Activated T-cell treated with anti-CD3 and anti-CD28 coated beads, Interleukin-2, amount 50 U/mL, for 24 hours (primary cell): Measurements from ENCODE around the gene F10.

Experiments
- DNase-seq: peaks from one replicate; pipeline ENCODE4 v3.0.0-alpha.2; 2020
- H3K27ac Mint-ChIP-seq: 2 replicates; pipeline ENCODE4 v1.8.0; 2020; ENCODE audit warnings: mild to moderate bottlenecking, mixed read lengths
- H3K27me3 Mint-ChIP-seq: 2 replicates; pipeline ENCODE4 v1.8.0; 2020; ENCODE audit warnings: mixed read lengths
- H3K36me3 Mint-ChIP-seq: 2 replicates; pipeline ENCODE4 v1.8.0; 2020; ENCODE audit warnings: low read depth, mixed read lengths
- H3K4me1 Mint-ChIP-seq: 2 replicates; pipeline ENCODE4 v1.8.0; 2020; ENCODE audit warnings: low read depth, mixed read lengths
- H3K4me3 Mint-ChIP-seq: 2 replicates; pipeline ENCODE4 v1.8.0; 2020; ENCODE audit warnings: mild to moderate bottlenecking, moderate library complexity, mixed read lengths
- H3K9me3 Mint-ChIP-seq: 2 replicates; pipeline ENCODE4 v1.8.0; 2020; ENCODE audit warnings: mixed read lengths

Gene F10

DNA sequence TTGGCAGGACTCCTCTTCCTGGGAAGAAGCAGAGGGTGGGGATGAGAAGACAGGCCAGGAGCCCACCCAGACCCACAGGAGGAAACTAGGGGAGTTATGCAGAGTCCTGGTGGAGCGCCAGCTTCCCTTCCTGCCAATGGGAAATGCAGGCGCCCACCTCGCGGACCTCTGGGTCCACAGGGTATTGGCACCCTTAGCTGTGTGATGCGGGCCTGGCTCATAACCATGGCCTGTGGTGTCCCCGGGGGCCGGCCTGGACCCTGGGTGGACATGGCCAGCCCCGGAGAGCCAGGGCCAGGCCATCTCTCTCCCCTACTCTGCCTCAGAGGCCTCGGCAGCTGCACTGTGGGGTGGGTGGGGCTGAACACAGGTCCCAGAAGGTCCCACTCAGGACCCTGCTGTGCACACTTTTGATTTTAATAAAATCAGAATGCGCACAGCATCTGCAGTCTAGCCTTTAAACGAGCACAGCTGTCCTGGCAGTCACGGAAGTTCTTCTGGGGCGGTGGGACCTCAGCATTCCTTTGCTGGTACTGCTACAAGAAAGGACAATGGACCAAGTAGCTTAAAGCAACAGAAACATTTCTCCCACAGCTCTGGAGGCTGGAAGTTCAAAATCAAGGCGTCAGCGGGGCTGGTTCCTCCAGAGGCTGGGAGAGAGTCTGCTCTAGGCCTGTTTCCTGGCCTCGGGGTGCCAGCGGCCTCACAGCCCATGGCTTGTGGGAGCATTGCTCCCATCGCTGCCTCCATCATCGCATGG, 1.8 kb downstream of the F10 start:
- Mint-ChIP-seq H3K27me3 (peaks cover 26% of the 10 kb centered on the region), H3K4me3 (no peak overlapping the region), H3K4me1 (peaks cover 4% of the 10 kb centered on the region), H3K9me3 (no peaks in the 10 kb centered on the region), H3K36me3 (no peaks in the 10 kb centered on the region), H3K27ac (no peak overlapping the region)
- peak; percentile 17 for DNase-seq

GRCh38 chr13:113125506-113126264, 3.1 kb downstream of the F10 start:
- peak; percentile 18 for DNase-seq
- Mint-ChIP-seq H3K27ac (no peak overlapping the region), H3K4me1 (peaks cover 4% of the 10 kb centered on the region), H3K4me3 (no peak overlapping the region), H3K27me3 (peaks cover 28% of the 10 kb centered on the region), H3K36me3 (no peaks in the 10 kb centered on the region), H3K9me3 (no peaks in the 10 kb centered on the region)

DNA sequence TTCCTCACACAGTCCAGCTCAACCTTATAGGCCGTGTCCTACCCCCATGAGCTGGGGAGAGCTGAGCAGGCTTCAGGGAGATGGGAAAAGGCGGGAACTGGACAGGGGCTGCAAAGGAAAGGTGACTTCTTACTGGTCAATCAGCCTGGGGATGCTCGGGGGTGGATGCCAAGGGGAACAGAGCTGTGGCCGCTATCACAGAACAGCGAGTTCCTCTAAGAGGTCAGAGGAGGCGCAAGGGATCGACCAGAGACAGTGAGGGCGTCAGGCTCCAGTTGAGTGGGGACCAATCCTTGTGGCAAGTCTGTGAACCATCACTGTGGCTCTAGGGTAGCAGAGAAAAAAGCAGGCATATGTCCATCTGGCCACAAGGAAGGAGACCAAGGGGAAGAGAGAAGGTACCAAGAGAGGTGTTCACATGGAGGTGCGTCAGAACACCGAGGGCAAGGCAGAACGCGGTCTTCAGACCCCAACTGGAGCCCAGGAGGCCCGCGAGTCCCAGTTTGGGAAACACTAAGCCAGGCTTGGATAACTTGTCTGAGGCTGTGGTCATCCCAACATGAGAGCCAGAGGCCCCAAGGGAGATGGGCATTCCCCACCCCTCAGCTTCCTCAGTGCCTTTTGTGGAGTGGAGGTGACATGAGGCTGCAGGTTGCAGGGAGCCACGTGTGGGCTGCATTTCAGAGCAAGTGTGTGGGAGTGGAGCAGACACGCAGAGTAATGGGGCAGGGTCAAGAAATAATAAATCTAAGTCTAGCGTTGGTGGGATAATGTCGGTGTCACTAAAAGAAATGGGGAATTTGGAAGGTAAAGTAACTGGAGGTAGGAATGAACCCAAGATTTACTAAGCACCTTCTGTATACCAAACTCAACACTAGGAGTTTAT, 3.9 kb downstream of the F10 start:
- no peaks in the 10 kb centered on the region for H3K36me3 Mint-ChIP-seq
- H3K27me3 Mint-ChIP-seq = peaks cover 30% of the 10 kb centered on the region
- no peak overlapping the region for H3K27ac Mint-ChIP-seq
- peak; percentile 22 for DNase-seq
- no peaks in the 10 kb centered on the region for H3K9me3 Mint-ChIP-seq
- no peak overlapping the region for H3K4me3 Mint-ChIP-seq
- peaks cover 4% of the 10 kb centered on the region for H3K4me1 Mint-ChIP-seq

DNA sequence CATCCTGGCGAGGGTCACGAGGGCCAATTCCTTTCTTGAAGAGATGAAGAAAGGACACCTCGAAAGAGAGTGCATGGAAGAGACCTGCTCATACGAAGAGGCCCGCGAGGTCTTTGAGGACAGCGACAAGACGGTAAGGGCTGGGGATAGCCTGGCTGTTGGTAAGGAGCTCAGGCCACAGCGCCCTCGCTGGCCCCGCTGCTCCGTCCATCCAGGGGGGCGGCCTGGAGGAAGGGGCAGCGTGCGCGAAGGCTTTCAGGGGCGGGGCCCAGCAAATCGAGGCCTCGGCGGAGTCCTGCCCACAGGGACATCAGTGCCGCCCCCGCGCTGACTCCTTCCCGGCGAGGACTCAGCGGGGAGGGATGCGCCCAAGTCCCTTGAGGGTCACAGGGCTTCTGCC, 6.9 kb downstream of the F10 start:
- peaks cover 30% of the 10 kb centered on the region for H3K27me3 Mint-ChIP-seq
- H3K27ac Mint-ChIP-seq = no peak overlapping the region
- DNase-seq = peak; percentile 27
- no peaks in the 10 kb centered on the region for H3K9me3 Mint-ChIP-seq
- H3K36me3 Mint-ChIP-seq = no peaks in the 10 kb centered on the region
- no peak overlapping the region for H3K4me3 Mint-ChIP-seq
- peaks cover 4% of the 10 kb centered on the region for H3K4me1 Mint-ChIP-seq

- peaks cover 4% of the 10 kb centered on the region for H3K4me1 Mint-ChIP-seq
Measured at GRCh38 chr13:113129921-113130750, 7.5 kb downstream of the F10 start.

GRCh38 chr13:113135281-113135760, 12.7 kb downstream of the F10 start:
- Mint-ChIP-seq H3K27me3 (peaks cover 4% of the 10 kb centered on the region), H3K36me3 (no peaks in the 10 kb centered on the region), H3K4me1 (no peaks in the 10 kb centered on the region), H3K4me3 (no peak overlapping the region), H3K9me3 (no peaks in the 10 kb centered on the region), H3K27ac (no peak overlapping the region)
- DNase-seq = no peak

More at GRCh38 chr13:113129921-113130750, 7.5 kb downstream of the F10 start:
- H3K27ac Mint-ChIP-seq = no peak overlapping the region
- H3K9me3 Mint-ChIP-seq = no peaks in the 10 kb centered on the region
- peaks cover 30% of the 10 kb centered on the region for H3K27me3 Mint-ChIP-seq
- DNase-seq = peak; percentile 37
- H3K36me3 Mint-ChIP-seq = no peaks in the 10 kb centered on the region
- H3K4me3 Mint-ChIP-seq = no peak overlapping the region

DNA sequence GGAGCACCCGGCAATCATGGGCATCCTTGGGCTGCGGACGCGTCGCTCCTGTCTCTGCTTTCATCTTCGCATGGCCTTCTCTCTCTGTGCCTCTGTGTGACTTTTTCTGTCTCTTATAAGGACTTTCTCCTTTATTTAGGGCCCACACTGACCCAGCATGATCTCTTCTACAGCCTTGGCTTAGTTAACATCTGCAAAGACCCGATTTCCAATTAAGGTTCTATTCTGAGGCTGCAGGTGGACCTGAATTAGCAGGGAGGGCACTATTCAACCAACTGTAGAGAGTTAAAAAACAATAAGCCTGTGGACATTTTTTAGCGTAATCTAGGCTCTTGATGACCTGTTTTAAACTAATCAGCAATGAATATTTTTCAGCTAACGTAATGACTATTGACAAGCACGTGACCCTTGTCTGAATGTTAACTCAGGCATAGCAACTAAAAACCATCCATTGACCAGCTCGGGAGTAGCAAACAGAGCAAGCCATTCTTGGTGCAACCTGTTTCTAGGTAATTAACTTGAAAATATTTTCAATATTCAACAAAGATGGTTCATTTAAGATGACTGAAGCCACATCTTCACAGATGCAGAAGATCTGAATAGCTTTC, 15.2 kb downstream of the F10 start:
- H3K9me3 Mint-ChIP-seq = no peaks in the 10 kb centered on the region
- H3K36me3 Mint-ChIP-seq = no peaks in the 10 kb centered on the region
- no peak for DNase-seq
- no peak overlapping the region for H3K27ac Mint-ChIP-seq
- no peaks in the 10 kb centered on the region for H3K4me1 Mint-ChIP-seq
- no peak overlapping the region for H3K4me3 Mint-ChIP-seq
- H3K27me3 Mint-ChIP-seq = no peaks in the 10 kb centered on the region

GRCh38 chr13:113138792-113139551, 16.4 kb downstream of the F10 start:
- Mint-ChIP-seq H3K36me3 (no peaks in the 10 kb centered on the region), H3K27ac (no peak overlapping the region), H3K4me1 (no peaks in the 10 kb centered on the region), H3K27me3 (no peaks in the 10 kb centered on the region), H3K4me3 (no peak overlapping the region), H3K9me3 (no peaks in the 10 kb centered on the region)
- no peak for DNase-seq

DNA sequence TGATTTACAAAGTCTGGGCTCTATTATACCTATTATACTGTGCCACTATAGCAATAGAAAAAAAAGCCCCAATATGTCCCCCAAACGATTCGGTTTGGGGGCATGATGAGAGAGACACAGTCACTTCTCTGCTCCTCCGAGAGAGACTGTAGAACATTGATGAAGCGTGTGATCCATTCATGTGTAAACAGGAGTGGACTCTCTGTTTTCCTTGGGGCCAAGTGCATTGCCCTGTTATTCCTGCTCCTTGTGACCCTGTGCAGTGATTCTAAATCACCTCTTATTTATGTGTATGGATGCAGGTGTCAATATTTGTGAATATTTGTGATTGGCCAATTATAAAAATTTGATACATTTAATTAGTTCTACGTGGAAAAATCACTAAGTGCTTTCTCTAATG, 17.0 kb downstream of the F10 start:
- DNase-seq = no peak
- H3K27me3 Mint-ChIP-seq = no peaks in the 10 kb centered on the region

DNA sequence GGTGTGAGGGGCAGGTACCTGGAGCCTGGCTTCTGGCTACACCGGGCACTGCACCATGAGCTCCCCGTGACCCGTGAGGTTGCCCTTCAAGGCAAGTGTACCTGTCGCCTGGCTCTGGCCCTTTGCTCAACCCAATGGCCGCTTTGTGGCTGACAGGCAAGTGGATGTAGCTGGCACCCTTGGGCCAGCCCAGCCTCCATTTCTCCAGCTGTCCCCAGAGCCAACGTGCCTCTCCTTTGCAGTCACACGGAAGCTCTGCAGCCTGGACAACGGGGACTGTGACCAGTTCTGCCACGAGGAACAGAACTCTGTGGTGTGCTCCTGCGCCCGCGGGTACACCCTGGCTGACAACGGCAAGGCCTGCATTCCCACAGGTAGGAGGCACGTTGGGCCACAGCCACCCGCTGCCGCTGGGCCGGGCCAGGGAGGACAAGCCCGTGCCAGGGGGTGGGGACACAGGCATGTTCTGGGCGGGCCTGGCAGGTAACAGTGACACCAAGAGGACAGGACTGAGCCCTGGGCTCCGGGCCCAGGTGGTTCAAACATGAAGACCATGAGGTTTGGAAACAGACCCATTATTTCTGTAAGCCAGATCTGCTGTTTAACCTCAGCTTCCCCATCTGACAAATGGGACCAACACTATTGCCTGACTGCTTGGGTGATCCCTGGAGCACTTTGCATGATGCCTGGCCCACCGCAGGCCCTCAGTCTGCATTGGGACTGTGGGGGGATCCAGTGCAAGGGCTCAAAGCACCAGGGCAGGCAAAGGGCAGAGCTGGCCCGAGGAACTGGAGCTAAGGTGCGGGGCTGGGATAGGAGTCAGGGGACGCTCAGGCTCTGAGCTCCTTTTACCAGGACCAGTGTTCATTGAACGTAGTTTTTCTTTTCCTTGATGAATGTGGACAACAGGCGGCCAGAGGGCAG, 18.3 kb downstream of the F10 start:
- peak; percentile 21 for DNase-seq
- no peak overlapping the region for H3K27ac Mint-ChIP-seq
- no peak overlapping the region for H3K4me3 Mint-ChIP-seq
- peaks cover 7% of the 10 kb centered on the region for H3K4me1 Mint-ChIP-seq
- H3K9me3 Mint-ChIP-seq = no peaks in the 10 kb centered on the region
- no peaks in the 10 kb centered on the region for H3K27me3 Mint-ChIP-seq
- no peaks in the 10 kb centered on the region for H3K36me3 Mint-ChIP-seq

More for the DNA sequence above, 17.0 kb downstream of the F10 start:
- H3K36me3 Mint-ChIP-seq = no peaks in the 10 kb centered on the region
- H3K27ac Mint-ChIP-seq = no peak overlapping the region
- no peaks in the 10 kb centered on the region for H3K4me1 Mint-ChIP-seq
- H3K4me3 Mint-ChIP-seq = no peak overlapping the region
- no peaks in the 10 kb centered on the region for H3K9me3 Mint-ChIP-seq

GRCh38 chr13:113141601-113141970, 19.0 kb downstream of the F10 start:
- Mint-ChIP-seq H3K27ac (no peak overlapping the region), H3K4me1 (peaks cover 11% of the 10 kb centered on the region), H3K27me3 (no peaks in the 10 kb centered on the region), H3K9me3 (no peaks in the 10 kb centered on the region), H3K36me3 (no peaks in the 10 kb centered on the region), H3K4me3 (no peak overlapping the region)
- DNase-seq = no peak

DNA sequence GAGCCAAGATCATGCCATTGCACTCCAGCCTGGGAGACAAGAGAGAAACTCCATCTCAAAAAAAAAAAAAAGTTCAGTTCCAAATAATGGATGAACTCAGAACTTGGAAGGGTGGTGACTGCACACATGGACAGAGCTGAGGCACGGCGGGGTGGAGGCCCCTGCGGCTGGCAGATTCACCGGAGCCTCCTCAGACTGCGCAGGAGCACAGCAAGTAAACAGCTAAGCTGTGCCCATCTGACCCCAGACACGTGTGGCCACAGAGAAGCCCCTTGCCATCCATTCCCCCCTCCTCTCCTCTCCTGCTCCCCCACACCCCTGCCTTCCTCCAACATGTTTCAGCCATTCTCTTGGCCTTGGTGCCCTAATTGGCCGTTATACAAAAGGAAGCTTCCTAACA, 20.3 kb downstream of the F10 start:
- H3K4me1 Mint-ChIP-seq = peaks cover 11% of the 10 kb centered on the region
- no peak overlapping the region for H3K27ac Mint-ChIP-seq
- DNase-seq = peak; percentile 9
- no peaks in the 10 kb centered on the region for H3K9me3 Mint-ChIP-seq
- no peak overlapping the region for H3K4me3 Mint-ChIP-seq
- no peaks in the 10 kb centered on the region for H3K27me3 Mint-ChIP-seq
- H3K36me3 Mint-ChIP-seq = no peaks in the 10 kb centered on the region
